Testis (tissue), 3 donors: Measurements from ENCODE around the gene SLC4A3. TPM values are rescaled to one million over a fixed set of nuclear protein-coding genes. Genes with fewer than 3 reads are reported as not detected.

ENCODE experiments used
- DNase-seq: peaks from one replicate; pipeline ENCODE4 v3.0.0-alpha.2; 2019
- H3K27ac ChIP-seq, 2 donors: fragments of 200-600 bp; sonication (generic); one replicate each; pipeline ENCODE4 v1.5.1; 2019
- H3K27me3 ChIP-seq: fragments of 200-600 bp; sonication (generic); one replicate; pipeline ENCODE4 v1.5.1; 2019
- H3K36me3 ChIP-seq: fragments of 200-600 bp; sonication (generic); one replicate; pipeline ENCODE4 v1.5.1; 2017; ENCODE audit warnings: low read depth; ENCODE audit errors: missing control alignments
- H3K4me1 ChIP-seq: fragments of 200-600 bp; sonication (generic); one replicate; pipeline ENCODE4 v1.5.1; 2019
- H3K4me3 ChIP-seq, 2 donors: fragments of 200-600 bp; sonication (generic); one replicate each; pipeline ENCODE4 v1.5.1; 2017 to 2019
- H3K9me3 ChIP-seq: fragments of 200-600 bp; sonication (generic); one replicate; pipeline ENCODE4 v1.5.1; 2017
- CTCF ChIP-seq, 3 experiments: fragments of 450-650 bp in 2 of 3; fragments of 200-600 bp in 1 of 3; sonication (generic) in 1 of 3; IDR thresholded peaks; one replicate each; pipeline ENCODE4 v1.5.1; 2016 to 2019; ENCODE audit warnings: antibody characterized with exemption in 3 of 3, mild to moderate bottlenecking in 2 of 3, moderate library complexity in 1 of 3
- POLR2A ChIP-seq: fragments of 450-650 bp; IDR thresholded peaks from one replicate; pipeline ENCODE4 v1.6.1; 2017; ENCODE audit warnings: antibody characterized with exemption, mild to moderate bottlenecking, moderate library complexity
- WGBS, 2 donors: methylation state at CpG; one replicate each; pipeline ENCODE4 v1.1.5; 2018; 5-methylcytosine and 5-hydroxymethylcytosine counted together
- intact Hi-C: fragments of 100-400 bp; cut with DNase I; formaldehyde crosslinking; loops from one replicate; pipeline ENCODE4 v1.15.1; 2023; ENCODE audit warnings: low total_unique reads
- polyA plus RNA-seq: library from polyadenylated mRNA; stranded (reverse); fragments of 350-450 nt; fragmentation: Illumina TruSeq; extraction: RNeasy Lipid Tissue Mini Kit (QIAGEN cat#74804); gene quantifications from one replicate; pipeline ENCODE4 v1.2.3, GENCODE V29; 2014; ENCODE audit warnings: low read depth, low replicate concordance; ENCODE audit not compliant: insufficient read depth
- total RNA-seq, 2 donors: library from RNA; depleted of rRNA; stranded (reverse); fragments of >200 nt; gene quantifications; one replicate each; pipeline ENCODE4 v1.2.3, GENCODE V29; 2016

Gene SLC4A3
- total and polyA plus RNA-seq, 3 donors from 2014 or later: 15.1 to 44.3 (median 31.3) TPM

- H3K36me3 ChIP-seq: no peaks in the 10 kb centered on the region
- no peaks in the 10 kb centered on the region for H3K27me3 ChIP-seq
- intact Hi-C loops: no loop called here
- peak overlapping the region; percentile 77 to 96 for H3K27ac ChIP-seq
- no peak for DNase-seq
- H3K9me3 ChIP-seq: no peaks in the 10 kb centered on the region
- peaks cover 33% of the 10 kb centered on the region for H3K4me1 ChIP-seq
- WGBS, 2 donors: 20 to 23% methylated on average over 9 of the region's 9 CpGs
- TF ChIP-seq POLR2A (no peak), CTCF (IDR thresholded peaks at IDR 0.05) (no peak)
- peak overlapping the region; percentile 68 to 78 for H3K4me3 ChIP-seq
Observed at GRCh38 chr2:219598308-219599078, 28.9 kb upstream of the SLC4A3 start.

- Histone ChIP-seq H3K9me3 (no peaks in the 10 kb centered on the region), H3K4me1 (peaks cover 52% of the 10 kb centered on the region), H3K27me3 (no peaks in the 10 kb centered on the region), H3K36me3 (no peaks in the 10 kb centered on the region), H3K4me3 (no peak overlapping the region), H3K27ac (peak overlapping the region; percentile 6 to 76)
- no peak for DNase-seq
- WGBS, 2 donors: 80 to 85% methylated on average over 5 of the region's 5 CpGs
- intact Hi-C loops: no loop called here
- no peak for TF ChIP-seq CTCF (IDR thresholded peaks at IDR 0.05)
- TF ChIP-seq POLR2A: no peak
Observed at GRCh38 chr2:219603771-219604170, 23.7 kb upstream of the SLC4A3 start.

- Histone ChIP-seq H3K4me3 (no peak overlapping the region), H3K27ac (peak overlapping the region; percentile 76 to 90), H3K9me3 (no peaks in the 10 kb centered on the region), H3K27me3 (no peaks in the 10 kb centered on the region), H3K4me1 (peaks cover 68% of the 10 kb centered on the region), H3K36me3 (no peaks in the 10 kb centered on the region)
- TF ChIP-seq CTCF (IDR thresholded peaks at IDR 0.05): no peak
- TF ChIP-seq POLR2A: no peak
- WGBS, 2 donors: 37 to 46% methylated on average over 2 to 6 of the region's 6 CpGs
- intact Hi-C loops: no loop called here
- no peak for DNase-seq
Observed at GRCh38 chr2:219605607-219605954, 21.8 kb upstream of the SLC4A3 start.

GRCh38 chr2:219607931-219608330, 19.5 kb upstream of the SLC4A3 start:
- Histone ChIP-seq H3K9me3 (no peaks in the 10 kb centered on the region), H3K4me1 (peaks cover 79% of the 10 kb centered on the region), H3K4me3 (no peak overlapping the region), H3K27ac (peak overlapping the region; percentile 84 to 90), H3K36me3 (no peaks in the 10 kb centered on the region), H3K27me3 (no peaks in the 10 kb centered on the region)
- no peak for DNase-seq
- WGBS, 2 donors: 60 to 79% methylated on average over 14 to 15 of the region's 15 CpGs
- no peak for TF ChIP-seq CTCF (IDR thresholded peaks at IDR 0.05)
- TF ChIP-seq POLR2A: no peak
- intact Hi-C loops: no loop called here
